D721Med (cell line): ENCODE data around the gene PRPF38B.

ENCODE experiments used
- DNase-seq: peaks from one replicate; pipeline ENCODE4 v3.0.0; 2011; ENCODE audit warnings: low spot score; ENCODE audit not compliant: insufficient read length
- FAIRE-seq: peaks from 2 replicates; lab custom pipeline; 2011; peaks lifted over from hg19 to GRCh38; lab: Jason Lieb, UNC
- TF ChIP-seq, protein P1 (sequence below): IDR thresholded peaks from 2 replicates; pipeline ENCODE4 v1.5.1; 2012; ENCODE audit warnings: mild to moderate bottlenecking, control low read depth; ENCODE audit not compliant: insufficient read depth; ENCODE audit errors: missing control alignments

Gene PRPF38B, protein sequence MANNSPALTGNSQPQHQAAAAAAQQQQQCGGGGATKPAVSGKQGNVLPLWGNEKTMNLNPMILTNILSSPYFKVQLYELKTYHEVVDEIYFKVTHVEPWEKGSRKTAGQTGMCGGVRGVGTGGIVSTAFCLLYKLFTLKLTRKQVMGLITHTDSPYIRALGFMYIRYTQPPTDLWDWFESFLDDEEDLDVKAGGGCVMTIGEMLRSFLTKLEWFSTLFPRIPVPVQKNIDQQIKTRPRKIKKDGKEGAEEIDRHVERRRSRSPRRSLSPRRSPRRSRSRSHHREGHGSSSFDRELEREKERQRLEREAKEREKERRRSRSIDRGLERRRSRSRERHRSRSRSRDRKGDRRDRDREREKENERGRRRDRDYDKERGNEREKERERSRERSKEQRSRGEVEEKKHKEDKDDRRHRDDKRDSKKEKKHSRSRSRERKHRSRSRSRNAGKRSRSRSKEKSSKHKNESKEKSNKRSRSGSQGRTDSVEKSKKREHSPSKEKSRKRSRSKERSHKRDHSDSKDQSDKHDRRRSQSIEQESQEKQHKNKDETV

DNA sequence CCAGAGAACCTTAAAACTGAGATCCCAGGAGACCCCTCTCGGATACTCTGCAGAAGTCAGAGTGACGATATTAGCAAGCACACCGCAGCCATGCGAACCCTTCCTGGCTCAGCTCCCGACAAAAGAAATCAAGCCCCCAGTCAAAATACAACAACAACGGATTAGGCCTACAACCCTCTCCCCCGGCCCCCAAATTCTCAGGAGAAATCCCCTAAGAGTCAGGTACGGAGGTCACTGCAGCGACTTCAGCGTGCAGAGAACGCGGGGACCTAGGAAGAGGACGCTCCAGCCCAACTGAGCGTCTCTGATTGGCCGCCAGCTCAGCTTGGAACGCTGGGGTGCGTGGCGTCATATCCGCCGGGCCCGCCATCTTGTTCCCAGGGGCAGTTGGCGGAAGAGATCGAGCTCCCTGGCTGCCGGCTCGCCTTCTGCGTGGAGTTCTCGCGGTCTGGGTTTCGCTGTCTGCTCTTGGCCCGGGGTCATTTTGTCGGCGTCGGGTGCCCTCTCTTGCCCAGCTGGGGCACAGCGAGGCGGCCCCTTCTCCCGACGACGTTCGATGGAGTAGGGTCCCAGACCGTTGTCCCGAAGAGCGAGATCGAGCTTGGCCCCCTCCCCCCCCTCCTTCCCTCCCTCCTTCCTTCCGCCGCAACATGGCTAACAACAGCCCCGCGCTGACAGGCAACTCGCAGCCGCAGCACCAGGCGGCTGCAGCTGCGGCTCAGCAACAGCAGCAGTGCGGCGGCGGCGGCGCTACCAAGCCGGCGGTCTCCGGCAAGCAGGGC, at the start of gene PRPF38B:
PRPF38B (plus strand) TSS at position 369 of the 782 bp plus-strand sequence; CDS start at position 651, 282 bp downstream.
- peak; percentile 80 for DNase-seq
- FAIRE-seq, result no peak
- TF ChIP-seq, protein P1, sequence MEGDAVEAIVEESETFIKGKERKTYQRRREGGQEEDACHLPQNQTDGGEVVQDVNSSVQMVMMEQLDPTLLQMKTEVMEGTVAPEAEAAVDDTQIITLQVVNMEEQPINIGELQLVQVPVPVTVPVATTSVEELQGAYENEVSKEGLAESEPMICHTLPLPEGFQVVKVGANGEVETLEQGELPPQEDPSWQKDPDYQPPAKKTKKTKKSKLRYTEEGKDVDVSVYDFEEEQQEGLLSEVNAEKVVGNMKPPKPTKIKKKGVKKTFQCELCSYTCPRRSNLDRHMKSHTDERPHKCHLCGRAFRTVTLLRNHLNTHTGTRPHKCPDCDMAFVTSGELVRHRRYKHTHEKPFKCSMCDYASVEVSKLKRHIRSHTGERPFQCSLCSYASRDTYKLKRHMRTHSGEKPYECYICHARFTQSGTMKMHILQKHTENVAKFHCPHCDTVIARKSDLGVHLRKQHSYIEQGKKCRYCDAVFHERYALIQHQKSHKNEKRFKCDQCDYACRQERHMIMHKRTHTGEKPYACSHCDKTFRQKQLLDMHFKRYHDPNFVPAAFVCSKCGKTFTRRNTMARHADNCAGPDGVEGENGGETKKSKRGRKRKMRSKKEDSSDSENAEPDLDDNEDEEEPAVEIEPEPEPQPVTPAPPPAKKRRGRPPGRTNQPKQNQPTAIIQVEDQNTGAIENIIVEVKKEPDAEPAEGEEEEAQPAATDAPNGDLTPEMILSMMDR, result no peak

DNA sequence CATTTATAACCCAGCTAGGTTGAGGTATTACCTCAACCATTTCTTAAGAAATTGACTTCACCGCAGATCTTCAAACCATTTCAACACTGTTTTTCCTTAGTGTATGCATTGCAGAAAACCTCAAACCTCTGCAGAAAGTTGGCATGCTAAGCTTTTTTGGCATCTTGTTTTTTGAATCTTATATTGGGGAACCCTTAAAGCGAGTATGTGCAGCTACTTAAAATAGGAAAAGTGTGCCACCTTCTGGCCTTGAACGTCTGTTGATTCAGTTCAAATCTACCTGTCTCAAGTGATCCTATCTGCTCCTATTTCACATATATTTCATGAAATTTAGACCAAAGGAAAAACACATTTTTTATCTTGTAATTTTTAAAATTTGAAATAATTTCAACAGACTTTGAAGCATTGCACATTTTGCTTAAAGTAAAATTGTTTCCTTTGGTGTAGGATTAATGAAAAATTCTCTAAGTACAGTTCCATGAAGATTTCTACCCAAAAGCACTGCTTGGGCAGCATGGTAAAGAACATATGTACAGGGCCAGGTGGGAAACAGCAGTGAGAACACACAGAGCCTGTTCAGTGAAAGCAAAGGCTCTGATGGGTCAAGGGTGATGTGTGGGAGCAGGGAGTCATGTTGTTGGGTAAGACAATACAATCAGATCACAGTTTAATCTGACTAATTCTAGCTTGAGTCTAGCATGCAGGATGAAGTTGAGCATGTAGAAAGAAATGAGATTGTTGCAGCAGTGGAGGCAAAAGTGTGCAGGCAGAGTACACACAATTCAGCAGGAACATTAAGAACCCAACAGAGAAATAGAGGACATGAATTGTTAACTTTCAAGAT, 48.4 kb upstream of the PRPF38B start:
- TF ChIP-seq, protein P1, result peak; percentile 72
- no peak for FAIRE-seq
- DNase-seq, result peak; percentile 37

DNA sequence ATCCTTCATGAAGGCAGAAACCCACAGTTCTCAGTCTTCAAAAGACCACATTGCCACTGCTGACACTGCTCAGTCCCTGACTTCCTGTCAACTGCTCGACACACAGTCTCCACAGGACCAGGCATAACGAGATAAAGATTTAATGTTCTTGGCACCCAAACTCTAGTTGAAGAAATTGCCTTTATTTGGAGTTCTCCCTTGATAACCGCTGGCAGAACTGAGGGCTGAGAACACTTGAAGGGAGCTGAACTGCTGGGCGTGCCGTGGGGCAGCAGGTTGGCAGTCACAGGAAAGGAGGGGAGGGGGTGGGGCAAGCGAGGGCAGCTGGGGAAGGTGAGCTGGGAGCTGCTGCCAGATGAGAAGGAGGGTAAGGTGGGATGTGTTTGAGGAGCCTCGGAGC, 47.1 kb upstream of the PRPF38B start:
- FAIRE-seq, result no peak
- TF ChIP-seq, protein P1, result no peak
- no peak for DNase-seq

DNA sequence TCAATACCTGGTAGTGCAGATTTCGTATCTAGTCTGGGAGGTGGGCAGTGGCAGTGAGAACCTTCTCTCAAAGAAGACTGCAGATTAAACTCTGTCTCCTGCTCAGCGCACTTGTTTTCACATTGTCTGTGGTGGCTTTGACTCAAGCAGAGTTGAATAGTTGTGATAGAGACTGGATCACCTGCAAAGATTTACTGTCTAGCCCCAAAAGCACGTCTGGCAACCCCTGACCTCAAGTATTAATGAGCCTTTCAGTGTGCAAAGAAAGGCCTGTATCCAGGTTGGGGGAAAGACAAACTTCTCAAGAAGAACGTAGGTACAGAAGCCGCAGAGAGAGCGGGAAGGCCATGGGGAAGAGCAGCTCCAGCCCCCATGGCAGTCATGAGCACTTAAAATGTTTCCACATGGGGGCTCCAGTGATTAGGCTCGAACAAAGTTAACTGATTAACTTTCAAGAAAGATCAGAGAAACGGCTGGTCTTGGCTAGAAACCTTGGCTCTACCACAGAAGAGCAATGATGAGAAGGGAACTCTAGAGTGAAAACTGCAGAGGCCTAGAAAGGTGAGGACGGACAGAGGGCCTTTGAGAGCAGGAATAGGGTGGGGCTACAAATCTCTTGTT, 46.4 kb upstream of the PRPF38B start:
- TF ChIP-seq, protein P1, result peak; percentile 10
- DNase-seq (no peak), FAIRE-seq (no peak)

DNA sequence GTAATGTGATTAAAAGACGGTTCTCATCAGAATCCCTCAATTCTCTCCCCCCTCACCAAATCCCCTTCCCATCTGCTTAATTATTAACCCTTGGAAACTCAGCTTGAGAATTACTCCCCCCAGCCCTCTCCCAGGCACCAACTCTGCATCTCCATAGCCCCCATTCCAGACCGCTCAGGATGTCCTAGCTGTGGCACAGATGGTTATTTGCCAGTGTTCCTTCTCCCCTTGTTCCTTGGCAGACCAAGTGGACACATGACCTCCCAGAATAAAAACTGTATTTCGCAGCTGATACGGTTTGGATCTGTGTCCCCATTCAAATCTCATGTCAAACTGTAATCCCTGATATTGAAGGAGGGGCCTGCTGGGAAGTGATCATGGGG, 45.9 kb upstream of the PRPF38B start:
- FAIRE-seq, result no peak
- no peak for DNase-seq

More for the DNA sequence above, 45.9 kb upstream of the PRPF38B start:
- TF ChIP-seq, protein P1, result no peak
